ENCODE results near the gene CCL22. TPM values are rescaled to one million over a fixed set of nuclear protein-coding genes. Genes with fewer than 3 reads are reported as not detected.

Gene CCL22
- total RNA-seq (not detected), polyA plus RNA-seq (ENCODE audit: insufficient read depth, low read depth, low replicate concordance) (0.65 TPM)
- long read RNA-seq, donor 1 = 0 reads
- long read RNA-seq, donor 2 = 0 reads

DNA sequence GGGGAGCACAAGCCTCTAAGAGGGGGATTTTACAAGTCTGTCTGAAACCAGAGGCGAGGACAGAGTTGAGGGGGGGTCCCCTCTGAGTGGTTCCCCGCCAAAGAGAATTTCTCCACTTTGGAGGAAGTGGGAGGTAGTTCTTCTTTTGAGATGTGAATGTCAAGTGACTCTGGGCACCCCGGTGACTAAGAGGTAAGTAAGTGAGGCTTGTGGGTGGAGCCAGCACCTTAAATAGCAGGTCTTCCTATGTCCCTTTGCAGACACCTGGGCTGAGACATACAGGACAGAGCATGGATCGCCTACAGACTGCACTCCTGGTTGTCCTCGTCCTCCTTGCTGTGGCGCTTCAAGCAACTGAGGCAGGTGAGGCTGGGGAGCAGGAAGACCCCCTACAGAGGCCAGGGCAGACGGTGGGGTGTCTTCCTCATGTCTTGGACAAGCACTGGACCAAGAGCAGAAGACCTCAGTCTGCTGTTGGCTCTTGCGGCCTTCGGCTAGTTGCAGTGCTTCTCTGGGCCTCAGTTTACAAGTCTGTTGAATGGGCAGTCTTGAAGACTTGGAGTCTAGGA, at the start of gene CCL22:
TSS of gene CCL22 (plus strand) at position 257 of the 569 bp plus-strand sequence. CDS start at position 291, 34 bp downstream.
- 88 to 93% methylated on average over 9 of the region's 9 CpGs for WGBS, 2 donors
- intact Hi-C loops (cut with DNase I; ENCODE audit: low total_unique reads) = no loop called here
- Histone ChIP-seq H3K4me1 (no peaks in the 10 kb centered on the region), H3K27me3 (no peaks in the 10 kb centered on the region), H3K9me3 (no peaks in the 10 kb centered on the region), H3K36me3 (ENCODE audit: low read depth, missing control alignments) (no peaks in the 10 kb centered on the region), H3K4me3 (no peak within 1 kb of the TSS), H3K27ac (no peak within 1 kb of the TSS)
- DNase-seq = no peak
- TF ChIP-seq POLR2A (IDR thresholded peaks at IDR 0.05) = no peak
- TF ChIP-seq, protein P1, sequence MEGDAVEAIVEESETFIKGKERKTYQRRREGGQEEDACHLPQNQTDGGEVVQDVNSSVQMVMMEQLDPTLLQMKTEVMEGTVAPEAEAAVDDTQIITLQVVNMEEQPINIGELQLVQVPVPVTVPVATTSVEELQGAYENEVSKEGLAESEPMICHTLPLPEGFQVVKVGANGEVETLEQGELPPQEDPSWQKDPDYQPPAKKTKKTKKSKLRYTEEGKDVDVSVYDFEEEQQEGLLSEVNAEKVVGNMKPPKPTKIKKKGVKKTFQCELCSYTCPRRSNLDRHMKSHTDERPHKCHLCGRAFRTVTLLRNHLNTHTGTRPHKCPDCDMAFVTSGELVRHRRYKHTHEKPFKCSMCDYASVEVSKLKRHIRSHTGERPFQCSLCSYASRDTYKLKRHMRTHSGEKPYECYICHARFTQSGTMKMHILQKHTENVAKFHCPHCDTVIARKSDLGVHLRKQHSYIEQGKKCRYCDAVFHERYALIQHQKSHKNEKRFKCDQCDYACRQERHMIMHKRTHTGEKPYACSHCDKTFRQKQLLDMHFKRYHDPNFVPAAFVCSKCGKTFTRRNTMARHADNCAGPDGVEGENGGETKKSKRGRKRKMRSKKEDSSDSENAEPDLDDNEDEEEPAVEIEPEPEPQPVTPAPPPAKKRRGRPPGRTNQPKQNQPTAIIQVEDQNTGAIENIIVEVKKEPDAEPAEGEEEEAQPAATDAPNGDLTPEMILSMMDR (IDR thresholded peaks at IDR 0.05) = no peak

GRCh38 chr16:57310801-57311200, 47.8 kb upstream of the CCL22 start:
- whole genome bisulfite sequencing, 2 donors = 32 to 50% methylated on average over 4 of the region's 4 CpGs
- intact Hi-C loops (cut with DNase I; ENCODE audit: low total_unique reads) = no loop called here
- H3K4me1 ChIP-seq = peaks cover 7% of the 10 kb centered on the region
- H3K9me3 ChIP-seq = no peaks in the 10 kb centered on the region
- DNase-seq = no peak
- H3K4me3 ChIP-seq = no peak overlapping the region
- H3K27me3 ChIP-seq = no peaks in the 10 kb centered on the region
- no peaks in the 10 kb centered on the region for H3K36me3 ChIP-seq (ENCODE audit: low read depth, missing control alignments)
- TF ChIP-seq, protein P1 (IDR thresholded peaks at IDR 0.05) = no peak
- no peak for TF ChIP-seq POLR2A (IDR thresholded peaks at IDR 0.05)
- peak overlapping the region in 1 of 2 donors; percentile 58 for H3K27ac ChIP-seq

GRCh38 chr16:57313509-57313908, 45.1 kb upstream of the CCL22 start:
- WGBS, 2 donors = 92 to 95% methylated on average over 2 of the region's 2 CpGs
- H3K4me1 ChIP-seq = peaks cover 7% of the 10 kb centered on the region
- no peaks in the 10 kb centered on the region for H3K27me3 ChIP-seq
- H3K4me3 ChIP-seq = no peak overlapping the region
- intact Hi-C loops (cut with DNase I; ENCODE audit: low total_unique reads) = no loop called here
- no peaks in the 10 kb centered on the region for H3K9me3 ChIP-seq
- H3K27ac ChIP-seq = no peak overlapping the region
- no peak for DNase-seq
- no peaks in the 10 kb centered on the region for H3K36me3 ChIP-seq (ENCODE audit: low read depth, missing control alignments)
- TF ChIP-seq, protein P1 (IDR thresholded peaks at IDR 0.05) = no peak
- TF ChIP-seq POLR2A (IDR thresholded peaks at IDR 0.05) = no peak

GRCh38 chr16:57314161-57314785, 44.3 kb upstream of the CCL22 start:
- no peaks in the 10 kb centered on the region for H3K27me3 ChIP-seq
- H3K4me1 ChIP-seq = peaks cover 7% of the 10 kb centered on the region
- intact Hi-C loops (cut with DNase I; ENCODE audit: low total_unique reads) = no loop called here
- no peaks in the 10 kb centered on the region for H3K9me3 ChIP-seq
- DNase-seq = no peak
- H3K36me3 ChIP-seq (ENCODE audit: low read depth, missing control alignments) = no peaks in the 10 kb centered on the region
- WGBS, 2 donors = 77 to 79% methylated on average over 1 of the region's 1 CpG
- H3K4me3 ChIP-seq = no peak overlapping the region
- H3K27ac ChIP-seq = no peak overlapping the region
- TF ChIP-seq, protein P1 (IDR thresholded peaks at IDR 0.05) = no peak
- TF ChIP-seq POLR2A (IDR thresholded peaks at IDR 0.05) = no peak

Measured in testis (tissue), 5 donors.